Keratinocyte (primary cell): ENCODE data around the gene HMGB2. TPM values are rescaled to one million over a fixed set of nuclear protein-coding genes. Genes with fewer than 3 reads are reported as not detected.

Experiments
- DNase-seq: peaks from one replicate; pipeline ENCODE4 v3.0.0-alpha.2; 2011; ENCODE audit warnings: low read depth, missing footprints, low spot score
- FAIRE-seq: peaks from 2 replicates; lab custom pipeline; 2011; peaks lifted over from hg19 to GRCh38; lab: Jason Lieb, UNC
- H2AFZ ChIP-seq: 2 replicates; pipeline ENCODE4 v1.6.0; 2012; ENCODE audit warnings: low read length, control low read depth, inconsistent platforms; ENCODE audit not compliant: control insufficient read depth
- H3K27ac ChIP-seq: 2 replicates; pipeline ENCODE4 v1.5.1; 2011; ENCODE audit warnings: low read length; ENCODE audit not compliant: control insufficient read depth, insufficient read depth
- H3K27me3 ChIP-seq: 3 replicates; pipeline ENCODE4 v1.6.0; 2011; ENCODE audit warnings: low read length; ENCODE audit not compliant: control insufficient read depth, insufficient read depth; ENCODE audit errors: extremely low read depth
- H3K36me3 ChIP-seq, 2 experiments: 2 replicates in 1 of 2; 3 replicates in 1 of 2; pipeline ENCODE4 v1.5.1; 2011; ENCODE audit warnings: low read length in 2 of 2, mild to moderate bottlenecking in 1 of 2; ENCODE audit not compliant: control insufficient read depth in 2 of 2, insufficient read depth in 2 of 2; ENCODE audit errors: extremely low read depth in 1 of 2
- H3K4me1 ChIP-seq: 3 replicates; pipeline ENCODE4 v1.5.1; 2011; ENCODE audit warnings: low read length; ENCODE audit not compliant: control insufficient read depth, insufficient read depth; ENCODE audit errors: extremely low read depth
- H3K4me2 ChIP-seq: 3 replicates; pipeline ENCODE4 v1.6.0; 2011; ENCODE audit warnings: low read depth, low read length; ENCODE audit not compliant: control insufficient read depth, insufficient read depth; ENCODE audit errors: extremely low read depth
- H3K4me3 ChIP-seq, 3 experiments: fragments of 200-600 bp in 1 of 3; sonication (generic) in 1 of 3; 2 replicates in 2 of 3; 3 replicates in 1 of 3; pipeline ENCODE4 v1.5.1; 2011 to 2016; ENCODE audit warnings: low read length in 3 of 3, mild to moderate bottlenecking in 3 of 3, control low read depth in 2 of 3, inconsistent platforms in 1 of 3, low read depth in 1 of 3, mixed read lengths in 1 of 3, mixed run types in 1 of 3, moderate library complexity in 1 of 3; ENCODE audit not compliant: control insufficient read depth in 2 of 3, insufficient read depth in 2 of 3; ENCODE audit errors: extremely low read depth in 1 of 3
- H3K79me2 ChIP-seq: 2 replicates; pipeline ENCODE4 v1.6.0; 2012; ENCODE audit warnings: low read length; ENCODE audit not compliant: control insufficient read depth, insufficient read depth
- H3K9ac ChIP-seq: 3 replicates; pipeline ENCODE4 v1.6.0; 2011; ENCODE audit warnings: low read length; ENCODE audit not compliant: control insufficient read depth, insufficient read depth; ENCODE audit errors: extremely low read depth
- H3K9me1 ChIP-seq: 3 replicates; pipeline ENCODE4 v1.6.0; 2011; ENCODE audit warnings: low read length; ENCODE audit not compliant: control insufficient read depth, insufficient read depth; ENCODE audit errors: extremely low read depth
- H3K9me3 ChIP-seq: 2 replicates; pipeline ENCODE4 v1.5.1; 2012; ENCODE audit warnings: low read depth, low read length; ENCODE audit not compliant: control insufficient read depth
- H4K20me1 ChIP-seq: 3 replicates; pipeline ENCODE4 v1.6.0; 2011; ENCODE audit warnings: low read length; ENCODE audit not compliant: control insufficient read depth, insufficient read depth; ENCODE audit errors: extremely low read depth
- EZH2 ChIP-seq: IDR thresholded peaks from one replicate; pipeline ENCODE4 v1.6.1; 2012; ENCODE audit warnings: inconsistent platforms, mild to moderate bottlenecking, low read length, moderate library complexity
- dilution Hi-C: fragments of 300-500 bp; cut with MboI; formaldehyde crosslinking; loops from one replicate; pipeline ENCODE4 v1.7.0; 2020; ENCODE audit warnings: low sequenced_read_pairs; ENCODE audit not compliant: extremely low pct_ligation_motif_present
- polyA plus RNA-seq, 5 experiments: library from polyadenylated mRNA; depleted of rRNA in 3 of 5; stranded (reverse) in 3 of 5; stranded (forward) in 1 of 5; unstranded in 1 of 5; fragments of >200 nt; gene quantifications; 1 replicate in 1 of 5; 2 replicates in 3 of 5; 3 replicates in 1 of 5; pipeline versions ENCODE4 v1.2.1 to v1.2.3, GENCODE V29; 2011 to 2012; ENCODE audit warnings: missing spikeins in 2 of 5, low read depth in 1 of 5, low replicate concordance in 1 of 5
- TF ChIP-seq, protein P1 (sequence below), 3 experiments: IDR thresholded peaks in 1 of 3; conservative IDR thresholded peaks in 1 of 3; optimal IDR thresholded peaks in 1 of 3; 2 replicates in 2 of 3; 3 replicates in 1 of 3; pipeline versions ENCODE3 to v1.5.1; 2011; ENCODE audit warnings: low read length in 3 of 3, mild to moderate bottlenecking in 3 of 3, moderate library complexity in 2 of 3, control low read depth in 1 of 3, inconsistent platforms in 1 of 3; ENCODE audit not compliant: insufficient read depth in 2 of 3; ENCODE audit errors: extremely low read depth in 1 of 3

HMGB2 gene
- polyA plus RNA-seq, 1 donor (not counting 4 experiments of a cell fraction or from before 2014, with no cell fraction given), result 55.9 TPM

DNA sequence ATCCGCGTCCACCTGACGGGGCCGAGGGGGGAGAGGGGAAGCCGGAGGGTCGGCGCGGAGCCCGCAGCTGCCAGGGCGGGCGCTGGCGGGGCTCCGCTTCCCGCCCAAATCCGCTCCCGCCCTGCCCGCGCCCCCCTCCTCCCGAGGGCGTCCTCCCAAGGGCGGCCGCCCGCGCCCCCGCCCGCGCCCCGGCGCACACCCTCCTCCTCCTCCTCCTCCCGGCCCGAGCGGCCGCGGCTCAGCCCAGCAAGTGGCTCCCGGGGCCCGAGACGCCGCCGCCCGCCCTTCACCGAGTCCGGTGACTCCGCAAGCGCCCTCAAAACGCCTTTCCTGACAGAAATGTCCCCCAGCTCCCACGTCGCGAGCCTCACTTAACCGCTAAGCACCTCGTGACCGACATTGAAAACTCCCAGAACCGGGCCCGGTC is 487 bp downstream of the HMGB2 start:
- Histone ChIP-seq H3K27me3 (no peaks in the 10 kb centered on the region), H3K36me3 (peaks cover 0 to 13% of the 10 kb centered on the region in 2 experiments), H3K27ac (peak overlapping the region; percentile 93), H3K9ac (peak overlapping the region; percentile 98), H3K9me1 (no peaks in the 10 kb centered on the region), H3K4me3 (peak overlapping the region; percentile 90 to 98 (median 92)), H3K79me2 (peaks cover 18% of the 10 kb centered on the region), H2AFZ (peak overlapping the region; percentile 87), H3K4me1 (peaks cover 13% of the 10 kb centered on the region), H3K9me3 (no peaks in the 10 kb centered on the region), H3K4me2 (peak overlapping the region; percentile 98), H4K20me1 (peaks cover 4% of the 10 kb centered on the region)
- TF ChIP-seq EZH2, result no peak
- TF ChIP-seq, protein P1, sequence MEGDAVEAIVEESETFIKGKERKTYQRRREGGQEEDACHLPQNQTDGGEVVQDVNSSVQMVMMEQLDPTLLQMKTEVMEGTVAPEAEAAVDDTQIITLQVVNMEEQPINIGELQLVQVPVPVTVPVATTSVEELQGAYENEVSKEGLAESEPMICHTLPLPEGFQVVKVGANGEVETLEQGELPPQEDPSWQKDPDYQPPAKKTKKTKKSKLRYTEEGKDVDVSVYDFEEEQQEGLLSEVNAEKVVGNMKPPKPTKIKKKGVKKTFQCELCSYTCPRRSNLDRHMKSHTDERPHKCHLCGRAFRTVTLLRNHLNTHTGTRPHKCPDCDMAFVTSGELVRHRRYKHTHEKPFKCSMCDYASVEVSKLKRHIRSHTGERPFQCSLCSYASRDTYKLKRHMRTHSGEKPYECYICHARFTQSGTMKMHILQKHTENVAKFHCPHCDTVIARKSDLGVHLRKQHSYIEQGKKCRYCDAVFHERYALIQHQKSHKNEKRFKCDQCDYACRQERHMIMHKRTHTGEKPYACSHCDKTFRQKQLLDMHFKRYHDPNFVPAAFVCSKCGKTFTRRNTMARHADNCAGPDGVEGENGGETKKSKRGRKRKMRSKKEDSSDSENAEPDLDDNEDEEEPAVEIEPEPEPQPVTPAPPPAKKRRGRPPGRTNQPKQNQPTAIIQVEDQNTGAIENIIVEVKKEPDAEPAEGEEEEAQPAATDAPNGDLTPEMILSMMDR (optimal IDR thresholded peaks at IDR 0.05 in 1 of 3, IDR thresholded peaks at IDR 0.05 in 1 of 3, conservative IDR thresholded peaks at IDR 0.05 in 1 of 3; ENCODE audit: extremely low read depth in 1 of 3, insufficient read depth in 2 of 3, low read length in 3 of 3), result no peak
- no peak for DNase-seq
- dilution Hi-C loops, result no loop called here
- FAIRE-seq, result no peak

DNA sequence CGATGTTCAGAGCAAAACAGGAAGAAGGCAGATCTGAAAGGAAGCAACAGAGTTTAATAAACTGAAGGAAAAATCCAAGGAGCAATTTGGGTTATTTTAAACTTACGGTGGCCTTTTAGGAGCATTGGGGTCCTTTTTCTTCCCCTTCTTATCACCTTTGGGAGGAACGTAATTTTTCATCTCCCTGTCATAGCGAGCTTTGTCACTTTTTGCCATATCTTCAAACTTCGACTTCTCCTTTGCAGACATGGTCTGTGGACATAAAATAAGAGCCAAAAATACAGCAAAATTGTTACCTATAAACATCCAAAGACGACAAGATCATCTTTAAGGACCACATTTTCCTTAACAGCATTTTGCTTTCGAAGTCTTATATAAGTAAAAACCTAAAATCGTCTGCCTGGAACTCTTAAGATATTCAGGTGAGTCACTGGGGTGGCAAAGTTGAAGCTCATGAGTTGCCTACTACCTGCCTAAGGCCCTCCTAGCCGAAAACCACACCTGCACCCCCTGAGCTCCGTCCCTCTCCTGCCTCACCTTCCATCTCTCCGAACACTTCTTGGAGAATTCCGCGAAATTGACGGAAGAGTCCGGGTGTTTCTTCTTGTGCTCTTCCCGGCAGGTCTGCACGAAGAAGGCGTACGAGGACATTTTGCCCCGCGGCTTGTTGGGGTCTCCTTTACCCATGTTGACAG is 1.0 kb downstream of the HMGB2 start:
- TF ChIP-seq EZH2, result no peak
- TF ChIP-seq, protein P1 (optimal IDR thresholded peaks at IDR 0.05 in 1 of 3, IDR thresholded peaks at IDR 0.05 in 1 of 3, conservative IDR thresholded peaks at IDR 0.05 in 1 of 3; ENCODE audit: extremely low read depth in 1 of 3, insufficient read depth in 2 of 3, low read length in 3 of 3), result no peak
- dilution Hi-C loops, result no loop called here
- no peak for DNase-seq

More for the DNA sequence above, 1.0 kb downstream of the HMGB2 start:
- peak; percentile 36 for FAIRE-seq
- peaks cover 0 to 13% of the 10 kb centered on the region in 2 experiments for H3K36me3 ChIP-seq
- H3K27ac ChIP-seq, result peak overlapping the region; percentile 93
- H3K9ac ChIP-seq, result peak overlapping the region; percentile 98
- H3K9me3 ChIP-seq, result no peaks in the 10 kb centered on the region
- peak overlapping the region; percentile 98 for H3K4me2 ChIP-seq
- peak overlapping the region; percentile 90 to 98 (median 92) for H3K4me3 ChIP-seq
- H3K9me1 ChIP-seq, result no peaks in the 10 kb centered on the region
- no peaks in the 10 kb centered on the region for H3K27me3 ChIP-seq
- peaks cover 13% of the 10 kb centered on the region for H3K4me1 ChIP-seq
- H2AFZ ChIP-seq, result peak overlapping the region; percentile 65
- peaks cover 18% of the 10 kb centered on the region for H3K79me2 ChIP-seq
- peaks cover 4% of the 10 kb centered on the region for H4K20me1 ChIP-seq
